GM11168 (cell line): Measurements from ENCODE around the gene AOPEP.
"Not testable (repeated sequence)": the region's sequence is repeated elsewhere in the genome, so short reads cannot be mapped to it uniquely, and the experiment has no call there.

Source experiments
- in situ Hi-C: fragments of 300-500 bp; cut with MboI; formaldehyde crosslinking; loops from one replicate; pipeline ENCODE4 v1.12.0; 2022; ENCODE audit warnings: low sequenced_read_pairs; ENCODE audit not compliant: unreplicated experiment

AOPEP gene

DNA sequence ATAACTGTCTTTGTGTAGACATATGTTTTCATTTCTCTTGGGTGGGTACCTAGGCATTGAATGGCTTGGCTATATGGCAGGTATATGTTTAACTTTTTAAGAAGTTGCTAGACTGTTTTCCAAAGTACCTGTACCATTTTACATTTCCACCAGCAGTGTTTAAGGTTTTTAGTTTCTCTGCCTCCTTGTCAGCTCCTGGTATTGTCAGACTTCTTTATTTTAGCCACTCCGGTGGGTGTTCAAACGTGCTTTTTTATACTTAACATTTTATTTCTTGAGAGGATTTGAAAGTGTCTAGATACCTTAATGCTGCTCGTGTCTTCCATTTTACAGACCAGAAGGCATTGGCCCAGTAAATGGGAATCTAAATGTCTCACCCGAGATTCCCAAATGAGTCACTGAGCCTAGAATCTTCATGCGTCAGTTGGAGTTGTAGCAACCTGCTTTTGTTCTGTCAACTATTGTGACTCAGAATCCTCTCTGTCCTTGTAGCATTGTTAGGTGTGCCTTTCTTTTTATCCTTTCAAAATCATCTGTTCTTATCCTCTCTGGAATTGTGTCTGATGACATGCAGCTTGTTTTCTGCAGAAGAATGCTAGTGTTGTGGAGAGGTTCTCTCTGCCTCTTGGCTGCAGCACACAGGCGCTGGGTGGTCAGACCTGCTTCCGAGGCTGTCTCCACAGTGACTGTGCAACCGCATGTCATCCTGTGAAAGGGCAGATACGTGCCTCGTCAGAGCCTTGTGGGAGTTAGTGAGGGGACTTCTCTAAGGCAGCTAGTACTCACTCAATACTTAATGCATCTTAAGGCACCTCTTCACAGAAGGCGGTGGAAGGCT is 291.8 kb downstream of the AOPEP start:
- in situ Hi-C loops: no loop called here

DNA sequence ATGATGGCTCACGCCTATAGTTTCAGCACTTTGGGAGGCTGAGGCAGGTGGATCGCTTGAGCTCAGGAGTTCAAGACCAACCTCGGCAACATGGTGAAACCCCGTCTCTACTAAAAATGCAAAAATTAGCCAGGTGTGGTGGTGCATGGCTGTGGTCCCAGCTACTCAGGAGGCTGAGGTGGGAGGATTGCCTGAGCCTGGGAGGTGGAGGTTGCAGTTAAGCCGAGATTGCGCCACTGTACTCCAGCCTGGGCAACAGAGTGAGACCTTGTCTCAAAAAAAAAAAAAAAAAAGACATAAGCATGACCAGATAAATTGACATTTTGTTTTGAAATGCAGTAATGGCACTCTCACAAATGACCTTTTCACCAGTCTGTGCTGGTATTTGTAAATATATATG is 294.1 kb downstream of the AOPEP start:
- in situ Hi-C loops: not testable (repeated sequence)

DNA sequence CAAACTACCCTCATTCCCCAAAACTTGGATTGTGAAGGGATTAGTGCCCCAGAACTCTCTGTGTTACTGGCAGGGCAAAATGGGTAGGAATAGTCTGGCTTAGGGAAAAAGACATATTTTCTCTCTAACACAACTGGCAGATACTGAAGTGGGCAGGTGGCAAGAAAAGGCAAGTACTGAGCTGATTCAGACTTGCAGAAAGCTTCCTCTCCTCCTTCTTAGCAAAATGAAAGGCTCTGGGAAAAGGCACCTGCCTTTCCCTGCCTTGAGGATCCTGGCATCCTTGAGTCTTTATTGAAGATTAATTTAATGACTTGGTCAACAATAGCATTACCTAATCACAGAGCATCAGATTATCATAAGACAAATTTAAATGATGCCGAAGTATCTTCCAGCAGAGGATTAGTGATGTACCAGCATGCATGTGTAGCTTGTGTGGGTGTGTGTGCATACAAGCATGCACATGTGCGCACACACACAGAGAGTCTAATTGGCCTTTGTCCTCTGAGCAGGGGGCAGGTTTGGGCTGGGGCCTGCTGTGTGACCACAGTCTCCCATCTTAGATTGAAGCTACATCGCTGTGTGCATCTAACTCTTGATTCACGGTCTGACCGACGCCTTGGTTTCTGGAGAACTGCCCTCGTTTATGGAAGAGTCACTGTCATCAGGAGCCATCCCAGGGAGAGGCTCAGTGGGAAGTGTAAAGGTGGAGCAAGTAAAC is 294.8 kb downstream of the AOPEP start:
- in situ Hi-C loops: no loop called here

DNA sequence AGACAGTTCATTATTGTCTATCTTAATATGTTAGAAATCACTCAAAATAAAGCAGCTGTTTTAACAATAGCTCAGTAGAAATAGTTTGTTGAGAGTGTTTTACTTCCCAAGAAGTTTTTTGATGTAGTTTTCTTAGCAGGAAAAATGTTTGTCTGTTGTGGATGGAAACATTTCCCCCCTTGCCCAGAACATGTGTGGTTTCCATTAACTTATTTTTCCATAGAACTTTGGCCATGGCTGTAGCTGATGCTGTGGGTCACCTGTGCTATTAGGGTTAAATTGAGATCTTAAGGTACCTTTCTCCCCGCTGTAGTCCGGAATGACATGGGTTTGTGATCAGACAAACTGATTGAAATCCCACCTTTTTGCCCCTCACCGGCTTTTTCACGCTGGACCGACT is 296.2 kb downstream of the AOPEP start:
- in situ Hi-C loops: no loop called here

DNA sequence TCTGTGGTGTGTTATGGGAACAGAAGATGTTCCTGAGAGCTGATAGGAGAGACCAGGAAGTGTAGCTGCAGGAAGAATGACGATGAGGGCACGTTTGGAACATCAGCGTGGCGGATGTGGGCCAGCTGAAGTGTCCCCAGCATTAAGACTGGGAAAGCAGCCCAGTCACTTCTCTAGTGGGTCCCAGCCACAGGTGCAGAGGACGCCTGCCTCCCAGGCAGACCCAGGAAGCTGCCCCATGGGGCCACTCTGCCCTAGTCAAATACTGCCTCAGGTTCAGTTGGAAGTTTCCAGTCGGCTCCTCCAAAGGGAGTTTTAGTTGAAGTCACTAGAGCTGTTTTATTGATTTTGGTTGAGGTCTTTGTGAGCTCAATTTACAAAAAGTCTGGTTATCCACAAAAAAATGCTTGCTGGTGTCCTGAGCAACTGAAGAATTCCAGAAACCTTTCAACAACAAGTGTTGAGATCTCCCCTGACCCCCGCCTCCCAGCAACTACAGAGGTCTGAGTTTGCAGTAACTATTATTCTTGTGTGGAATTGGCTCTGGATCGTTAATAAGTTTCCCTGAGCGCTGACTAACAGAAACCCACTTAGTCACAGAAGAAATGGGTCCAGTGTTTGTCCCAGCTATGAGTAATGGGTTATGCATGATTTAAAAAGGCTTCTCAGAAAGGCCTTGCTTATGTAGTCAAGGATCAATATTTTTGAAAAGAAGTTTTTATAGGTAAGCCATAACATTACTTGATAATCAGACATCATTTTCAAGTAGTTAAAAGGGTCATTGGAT is 296.9 kb downstream of the AOPEP start:
- in situ Hi-C loops: no loop called here

DNA sequence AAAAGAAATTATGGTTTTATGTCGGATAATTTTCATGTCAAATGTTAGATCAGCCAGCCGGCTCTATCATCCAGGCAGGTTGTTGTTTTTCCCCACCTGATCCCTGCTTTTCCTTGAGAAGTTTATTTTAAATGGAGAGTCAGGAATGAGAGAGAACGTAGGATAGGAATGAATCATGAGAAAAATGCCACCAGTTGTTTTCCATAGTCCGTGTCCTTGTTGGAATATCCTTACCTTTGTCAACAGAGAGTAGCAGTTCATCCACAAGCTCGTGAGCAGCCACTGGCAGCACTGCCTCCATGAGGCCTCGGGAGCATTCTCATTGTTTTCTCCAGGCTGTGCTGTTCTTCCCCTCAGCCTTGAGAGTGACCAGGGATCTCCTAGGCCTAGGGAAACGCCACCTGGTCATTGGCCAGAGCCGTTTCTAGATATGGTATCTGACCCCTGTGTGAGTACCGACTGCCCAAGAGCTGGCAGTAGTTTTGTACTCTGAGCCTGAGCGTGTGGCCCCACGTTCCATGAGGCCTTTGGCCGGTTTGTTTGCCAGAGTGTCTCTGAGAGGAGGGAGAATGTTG is 297.7 kb downstream of the AOPEP start:
- in situ Hi-C loops: no loop called here

DNA sequence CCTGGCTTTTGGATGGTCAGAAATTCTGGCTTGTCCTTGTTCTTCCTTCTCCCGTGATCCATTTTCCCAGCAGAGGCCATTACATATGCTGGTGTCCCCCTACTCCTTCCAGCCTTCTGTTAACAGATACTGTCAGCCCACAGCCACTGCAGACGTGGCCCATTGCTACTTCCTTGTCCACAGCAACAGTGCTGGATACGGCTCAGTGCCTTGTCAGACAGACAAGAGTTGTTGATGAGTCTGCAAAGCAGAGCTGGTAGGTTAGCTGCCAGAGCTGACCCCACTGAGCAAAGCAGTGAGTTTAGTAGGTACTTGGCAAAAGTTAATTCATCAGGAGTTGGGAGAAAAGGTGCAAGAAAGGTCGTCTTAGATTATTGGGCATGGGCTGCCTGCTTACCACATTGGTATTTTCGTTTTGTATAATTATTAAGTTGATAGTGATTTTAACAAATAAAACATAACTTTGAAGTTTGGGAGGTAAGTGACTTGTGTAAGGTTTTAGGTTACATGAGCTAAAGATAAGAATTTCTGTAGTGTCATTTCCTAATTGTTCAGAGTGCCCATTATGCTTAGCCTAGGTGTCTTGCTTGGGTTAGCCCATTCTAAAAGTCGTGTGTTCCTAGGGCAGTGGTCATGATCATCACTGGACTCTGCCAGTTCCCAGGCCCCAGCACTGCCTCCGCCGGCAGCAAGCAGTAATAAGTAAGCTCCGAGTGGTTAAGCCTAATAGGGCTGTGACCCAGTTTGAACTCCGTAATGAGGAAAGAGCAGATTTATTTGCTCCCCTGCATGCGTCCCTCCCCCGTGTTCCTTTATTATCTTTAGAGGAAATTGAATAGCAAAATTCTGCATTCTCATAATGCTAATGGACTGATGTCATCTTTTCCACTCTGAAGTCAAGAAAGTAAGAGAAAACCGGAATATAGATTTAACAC is 299.0 kb downstream of the AOPEP start:
- in situ Hi-C loops: no loop called here

DNA sequence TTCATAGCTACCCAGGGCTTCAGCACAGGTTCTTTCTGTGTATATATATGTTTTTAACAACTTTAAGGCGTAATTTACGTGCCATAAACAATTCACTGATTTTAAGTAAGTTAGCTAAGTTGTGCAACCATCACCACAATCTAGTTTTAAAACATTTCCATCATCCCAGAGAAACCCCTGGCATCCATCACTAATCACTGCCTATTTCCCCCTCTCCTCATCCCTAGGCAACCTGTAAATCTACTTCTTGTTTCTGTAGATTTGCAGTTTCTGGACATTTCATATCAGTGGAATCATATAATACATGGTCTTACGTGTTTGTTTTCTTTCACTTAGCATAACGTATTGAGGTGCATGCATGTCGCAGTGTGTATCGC is 299.6 kb downstream of the AOPEP start:
- in situ Hi-C loops: no loop called here

DNA sequence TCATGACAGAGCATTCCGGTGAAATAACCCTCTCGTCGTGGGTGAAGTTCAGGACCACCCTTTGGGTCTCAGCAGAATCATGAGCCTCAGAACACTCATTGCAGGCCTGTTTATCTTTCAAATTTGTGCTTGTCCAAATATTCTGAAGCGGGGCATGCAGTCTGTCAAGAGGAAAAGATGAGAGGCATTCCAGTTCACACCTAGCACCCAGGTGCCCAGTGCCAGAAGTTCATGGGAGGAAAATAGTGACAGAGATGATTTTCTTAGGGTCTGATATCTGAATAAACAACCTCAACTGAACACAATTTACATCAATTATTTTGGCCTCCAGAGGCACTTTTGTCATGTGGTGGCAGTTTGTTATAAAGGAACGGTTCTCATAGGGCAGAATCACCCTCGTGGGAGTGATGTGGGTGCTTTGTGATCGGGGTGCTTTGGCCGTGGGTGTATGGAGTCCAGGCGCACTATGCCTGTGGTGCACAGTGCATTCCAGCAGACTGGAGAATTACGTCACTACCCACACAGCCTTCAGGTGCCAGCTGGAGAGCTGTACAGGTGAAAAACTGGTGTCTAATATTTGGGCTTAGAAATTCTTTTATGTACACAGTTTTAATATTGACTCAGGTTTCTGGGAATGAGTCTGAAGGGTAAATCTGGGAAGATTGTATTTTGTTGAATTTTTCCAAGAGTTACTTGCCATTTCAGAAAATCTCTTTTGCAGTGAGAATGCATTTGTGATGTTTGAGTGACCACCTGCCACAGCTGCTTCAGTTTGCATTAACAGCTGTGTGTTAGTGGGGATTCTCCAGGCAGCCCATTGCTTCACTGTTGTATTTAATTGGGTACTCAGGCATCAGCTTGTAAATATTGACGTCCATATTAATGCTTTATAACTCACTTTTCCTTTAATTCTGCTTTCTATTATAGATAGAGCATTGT is 301.7 kb downstream of the AOPEP start:
- in situ Hi-C loops: no loop called here

DNA sequence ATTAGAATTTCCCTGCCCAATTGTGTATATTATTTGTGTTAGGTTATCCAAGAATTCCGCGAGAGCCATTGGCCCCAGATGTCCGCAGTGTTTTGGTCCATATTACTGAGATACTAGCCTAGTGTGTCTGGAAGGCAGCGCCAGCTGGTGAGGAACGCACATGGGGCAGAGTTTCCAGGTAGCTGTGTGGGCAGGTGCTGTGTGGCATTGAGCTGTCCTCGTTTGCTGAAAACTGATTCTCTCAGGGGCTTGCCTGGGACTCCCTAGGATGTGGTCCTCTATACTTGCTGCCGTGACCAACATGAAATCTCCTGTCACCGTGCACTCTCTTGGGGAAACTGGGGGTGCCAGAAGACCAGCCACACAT is 302.3 kb downstream of the AOPEP start:
- in situ Hi-C loops: no loop called here

DNA sequence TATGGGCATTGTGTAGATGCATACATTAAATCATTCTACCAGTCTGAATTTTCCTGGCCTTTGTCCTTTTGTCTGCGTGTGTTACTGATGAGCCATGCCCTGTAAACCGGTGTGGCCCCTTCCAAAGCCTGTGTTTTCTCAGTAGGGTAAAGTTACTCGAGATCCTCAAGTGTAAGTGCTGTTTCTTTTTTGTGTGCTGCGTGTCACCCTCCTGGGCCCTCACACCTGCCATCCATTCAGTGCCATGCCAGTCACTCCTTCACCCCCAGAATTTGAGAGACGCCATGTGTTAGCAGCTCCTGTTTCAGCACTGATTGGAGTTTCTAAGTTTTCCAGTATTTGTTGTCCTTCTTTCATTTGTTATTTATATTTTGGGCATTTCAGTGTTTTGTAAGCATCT is 302.8 kb downstream of the AOPEP start:
- in situ Hi-C loops: no loop called here

DNA sequence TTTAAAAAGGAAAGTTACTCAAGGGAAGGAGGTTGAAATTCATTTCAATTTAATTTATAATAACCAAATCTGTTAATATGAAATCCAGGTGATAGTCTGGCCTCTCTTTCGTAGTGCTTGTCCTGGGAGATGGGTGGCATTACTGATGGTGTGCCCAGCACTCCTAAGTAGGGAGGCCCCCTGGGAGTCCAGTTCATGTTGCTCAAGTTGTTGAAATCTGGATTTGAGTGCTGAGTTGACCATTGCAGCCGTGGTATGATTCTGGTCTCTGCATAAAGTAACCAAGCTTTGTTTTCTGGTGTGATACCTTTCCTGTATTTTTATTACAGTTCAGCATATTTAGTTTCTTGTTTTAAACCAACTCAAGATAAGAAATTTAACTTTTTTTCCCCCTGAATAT is 303.2 kb downstream of the AOPEP start:
- in situ Hi-C loops: no loop called here

DNA sequence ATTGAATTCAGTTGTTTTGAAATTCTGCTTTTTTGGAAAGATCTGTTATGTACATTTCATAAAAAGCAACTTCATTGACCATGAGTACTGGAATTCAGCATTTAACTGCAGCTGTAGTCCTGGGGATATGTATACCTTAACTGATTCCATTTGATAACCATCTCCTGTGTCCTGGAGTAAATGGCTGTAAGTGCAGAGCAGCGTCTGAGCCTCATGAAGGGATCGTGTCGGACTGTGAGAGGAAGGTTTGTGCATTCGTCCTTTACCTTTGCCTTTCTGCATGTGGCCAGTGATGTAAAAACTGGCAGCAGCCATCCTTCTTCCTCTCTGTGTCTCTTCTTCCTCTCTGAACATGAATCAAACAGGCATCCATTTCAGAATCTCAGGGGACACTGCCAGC is 303.8 kb downstream of the AOPEP start:
- in situ Hi-C loops: no loop called here

DNA sequence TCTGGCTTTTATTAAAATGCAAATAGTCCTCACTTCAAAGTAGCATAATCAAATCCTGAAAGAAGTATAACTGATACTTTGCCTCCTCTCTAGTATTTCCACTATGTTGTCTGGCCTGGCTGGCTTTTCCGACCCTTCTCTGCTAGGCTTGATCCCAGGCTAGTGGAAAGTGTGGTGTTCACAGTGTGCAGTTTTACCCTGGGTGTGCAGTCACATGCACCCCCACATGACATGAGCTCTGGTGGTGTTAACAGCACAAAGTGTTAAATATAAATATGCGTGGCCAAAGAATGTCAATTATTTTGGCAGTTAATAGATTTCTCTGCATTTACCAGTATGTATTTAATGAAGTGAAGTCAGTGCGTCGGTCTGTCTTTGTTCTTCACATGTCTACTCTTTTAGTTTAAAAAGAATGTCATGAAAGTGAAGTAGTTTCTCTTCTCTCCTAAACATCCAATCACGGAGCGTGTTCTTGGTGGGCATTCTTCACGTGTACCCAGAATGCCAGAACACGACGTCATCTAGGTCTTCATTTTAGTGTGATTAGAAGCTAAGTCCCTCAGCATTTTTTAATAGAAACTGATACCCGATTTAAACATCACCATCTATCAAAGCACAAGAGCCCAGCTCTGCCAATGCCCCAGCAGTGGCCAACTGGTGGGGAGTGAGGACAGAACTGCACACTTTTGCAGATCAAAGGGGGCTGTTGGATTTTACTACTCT is 304.6 kb downstream of the AOPEP start:
- in situ Hi-C loops: no loop called here

DNA sequence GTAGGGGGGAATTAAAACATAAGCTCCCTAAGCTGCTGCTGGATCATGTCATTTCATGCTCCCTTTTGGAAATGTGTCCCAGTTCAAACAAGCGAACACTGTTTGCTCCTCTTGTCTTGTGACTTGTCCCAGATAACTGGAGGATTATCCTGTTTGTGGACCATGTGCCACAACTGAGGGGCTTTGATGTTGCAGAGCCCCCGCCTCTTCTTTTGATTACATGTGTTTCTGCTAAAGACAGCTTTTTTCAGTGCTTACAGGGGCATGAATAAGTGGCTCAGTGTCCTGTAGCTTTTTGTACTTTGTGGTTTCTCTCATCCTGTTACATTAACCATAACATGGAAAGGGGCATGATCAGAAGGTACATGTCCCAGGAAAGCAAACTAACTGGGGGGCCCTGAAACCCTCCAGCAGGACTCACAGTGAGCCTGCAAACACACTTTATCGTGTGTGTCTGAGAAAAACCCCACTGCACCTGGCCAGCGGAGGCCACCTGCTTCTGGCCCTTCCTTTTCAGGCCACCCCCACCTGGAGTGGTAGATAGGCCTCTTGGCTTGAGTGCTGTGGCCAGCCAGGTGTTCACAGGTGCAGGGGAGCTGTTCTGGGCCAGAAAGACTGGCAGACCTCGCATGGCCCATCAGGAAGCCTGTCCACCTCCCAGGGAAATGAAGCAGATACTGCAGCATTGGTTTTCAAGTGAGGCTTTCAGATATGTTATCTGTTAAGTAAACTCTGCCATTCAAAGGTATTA is 305.4 kb downstream of the AOPEP start:
- in situ Hi-C loops: no loop called here

DNA sequence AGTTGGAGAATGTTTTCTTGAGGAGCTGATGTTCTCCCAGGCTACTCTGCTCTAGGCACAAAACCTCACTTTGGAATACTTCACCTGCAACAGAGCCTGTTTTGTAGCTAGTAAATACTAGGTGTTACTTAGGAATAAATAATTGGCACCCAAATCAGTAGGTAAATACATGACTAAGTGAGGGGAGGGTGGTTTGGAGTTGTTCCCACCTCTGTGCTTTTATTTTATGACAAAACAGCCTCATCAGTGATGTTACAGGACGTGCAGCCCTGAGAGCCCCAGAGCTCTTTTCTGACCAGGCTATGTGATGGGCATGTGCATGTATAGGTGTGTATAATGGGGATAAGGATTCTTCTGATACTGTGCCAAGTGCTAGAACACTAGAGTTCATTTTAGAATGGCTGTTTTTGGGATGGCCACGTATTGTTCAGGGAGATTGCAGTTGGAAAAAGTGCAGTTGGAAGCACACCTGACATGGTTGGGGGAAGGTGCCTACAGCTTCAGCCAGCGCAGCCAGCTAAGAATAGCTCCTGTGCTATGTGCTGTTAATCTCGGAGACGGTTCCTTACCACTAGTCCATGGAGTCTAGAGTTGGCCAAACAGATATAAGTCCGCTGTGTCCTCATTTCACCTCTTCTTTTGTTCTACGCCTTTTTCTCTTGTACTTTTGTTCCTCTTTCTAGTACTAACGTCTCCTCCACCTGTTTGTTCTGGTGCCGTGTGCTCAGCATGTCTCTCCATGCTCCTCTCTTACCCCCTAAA is 306.3 kb downstream of the AOPEP start:
- in situ Hi-C loops: no loop called here

DNA sequence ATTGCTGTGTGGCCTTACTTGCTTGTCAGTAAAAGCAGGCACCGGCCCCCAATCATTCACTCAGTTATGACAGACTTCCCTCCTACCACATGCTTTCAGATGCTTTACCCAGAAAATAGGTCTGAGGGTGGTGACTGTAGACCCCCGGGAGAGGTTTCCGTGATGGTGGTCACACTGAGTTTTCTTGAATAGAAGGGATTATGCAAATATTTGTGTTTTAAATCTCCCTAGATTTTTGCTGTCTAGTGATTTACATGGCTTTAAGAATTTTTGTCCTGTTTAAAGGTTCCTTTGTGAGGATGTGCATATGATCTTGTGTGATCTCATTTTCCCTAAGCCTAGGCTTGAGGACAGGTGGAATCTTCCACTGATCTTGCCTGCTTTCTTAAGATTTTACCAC is 309.3 kb downstream of the AOPEP start:
- in situ Hi-C loops: no loop called here
